ENCODE results near the gene RAD51B.

DNA sequence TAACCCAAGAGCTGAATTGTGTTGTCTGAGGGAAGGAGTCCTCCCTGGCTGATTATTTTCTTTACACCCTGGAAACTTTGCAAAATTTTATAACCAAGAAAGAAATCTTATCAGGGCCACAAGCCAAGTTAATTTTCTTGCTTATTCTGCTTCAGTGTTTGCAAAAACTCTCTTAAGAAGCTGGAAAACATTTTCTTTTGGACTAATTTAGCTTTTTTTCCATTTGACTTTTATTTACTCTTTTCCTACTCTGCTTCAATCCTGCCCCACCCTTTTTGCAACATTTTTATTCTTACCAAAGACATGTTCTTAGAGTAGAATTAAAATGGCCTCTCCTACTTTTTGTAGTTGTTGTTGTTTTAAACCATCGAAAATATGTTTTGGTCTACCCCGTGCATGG lies 594.5 kb downstream of the RAD51B start:
- TF ChIP-seq, protein P1, sequence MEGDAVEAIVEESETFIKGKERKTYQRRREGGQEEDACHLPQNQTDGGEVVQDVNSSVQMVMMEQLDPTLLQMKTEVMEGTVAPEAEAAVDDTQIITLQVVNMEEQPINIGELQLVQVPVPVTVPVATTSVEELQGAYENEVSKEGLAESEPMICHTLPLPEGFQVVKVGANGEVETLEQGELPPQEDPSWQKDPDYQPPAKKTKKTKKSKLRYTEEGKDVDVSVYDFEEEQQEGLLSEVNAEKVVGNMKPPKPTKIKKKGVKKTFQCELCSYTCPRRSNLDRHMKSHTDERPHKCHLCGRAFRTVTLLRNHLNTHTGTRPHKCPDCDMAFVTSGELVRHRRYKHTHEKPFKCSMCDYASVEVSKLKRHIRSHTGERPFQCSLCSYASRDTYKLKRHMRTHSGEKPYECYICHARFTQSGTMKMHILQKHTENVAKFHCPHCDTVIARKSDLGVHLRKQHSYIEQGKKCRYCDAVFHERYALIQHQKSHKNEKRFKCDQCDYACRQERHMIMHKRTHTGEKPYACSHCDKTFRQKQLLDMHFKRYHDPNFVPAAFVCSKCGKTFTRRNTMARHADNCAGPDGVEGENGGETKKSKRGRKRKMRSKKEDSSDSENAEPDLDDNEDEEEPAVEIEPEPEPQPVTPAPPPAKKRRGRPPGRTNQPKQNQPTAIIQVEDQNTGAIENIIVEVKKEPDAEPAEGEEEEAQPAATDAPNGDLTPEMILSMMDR (IDR thresholded peaks at IDR 0.05) = no peak
- TF ChIP-seq POLR2A (IDR thresholded peaks at IDR 0.05) = no peak

Data from tibial nerve (tissue), 3 donors.